SK-N-SH (cell line): ENCODE data around the gene MED22.

ENCODE experiments used
- EP300 ChIP-seq, 2 experiments: IDR thresholded peaks; 2 replicates each; pipeline versions ENCODE4 v1.4.0 to v1.6.1; 2012; ENCODE audit warnings: borderline replicate concordance in 1 of 2, low read depth in 1 of 2, low read length in 1 of 2
- SMC3 ChIP-seq: IDR thresholded peaks from 2 replicates; pipeline ENCODE4 v1.6.1; 2012; ENCODE audit warnings: low read depth, low read length, improper control_type of control experiment
- TF ChIP-seq, protein P1 (sequence below): IDR thresholded peaks from 2 replicates; pipeline ENCODE4 v1.4.0; 2012; ENCODE audit warnings: low read depth
- TF ChIP-seq, protein P2 (sequence below): IDR thresholded peaks from 2 replicates; pipeline ENCODE4 v1.4.0; 2012; ENCODE audit warnings: low read depth, borderline replicate concordance
- TF ChIP-seq, protein P3 (sequence below): IDR thresholded peaks from 2 replicates; pipeline ENCODE4 v1.6.1; 2012; ENCODE audit warnings: mild to moderate bottlenecking, low read depth, low read length, moderate library complexity

DNA sequence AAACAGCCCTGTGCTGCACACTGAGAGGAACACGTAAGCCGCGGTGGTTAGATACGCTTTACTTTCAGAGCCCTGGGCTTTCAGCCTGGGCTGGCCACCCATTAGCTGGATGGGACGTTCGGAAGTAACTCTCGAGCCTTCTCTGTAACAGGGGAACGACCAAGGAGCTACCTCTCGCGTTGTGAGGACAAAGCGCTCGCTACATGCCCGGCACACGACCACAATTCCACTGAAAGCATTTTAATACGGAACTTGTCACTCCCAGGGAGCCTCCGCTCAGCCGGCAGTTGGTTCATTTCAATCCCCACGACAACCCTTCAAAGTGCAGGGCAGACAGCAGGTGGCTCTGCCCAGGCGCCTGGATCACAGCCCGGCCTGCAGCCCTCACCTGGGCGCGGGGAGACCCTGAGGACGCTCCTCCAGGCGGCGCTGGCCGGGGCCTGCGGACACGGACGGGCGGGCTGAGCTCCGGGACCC lies 8.0 kb upstream of the MED22 start:
- TF ChIP-seq SMC3 (no peak), EP300 (IDR thresholded peaks at IDR 0.05; ENCODE audit: borderline replicate concordance in 1 of 2, low read depth in 1 of 2, low read length in 1 of 2) (no peak)
- TF ChIP-seq, protein P1, sequence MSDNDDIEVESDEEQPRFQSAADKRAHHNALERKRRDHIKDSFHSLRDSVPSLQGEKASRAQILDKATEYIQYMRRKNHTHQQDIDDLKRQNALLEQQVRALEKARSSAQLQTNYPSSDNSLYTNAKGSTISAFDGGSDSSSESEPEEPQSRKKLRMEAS = no peak
- TF ChIP-seq, protein P2, sequence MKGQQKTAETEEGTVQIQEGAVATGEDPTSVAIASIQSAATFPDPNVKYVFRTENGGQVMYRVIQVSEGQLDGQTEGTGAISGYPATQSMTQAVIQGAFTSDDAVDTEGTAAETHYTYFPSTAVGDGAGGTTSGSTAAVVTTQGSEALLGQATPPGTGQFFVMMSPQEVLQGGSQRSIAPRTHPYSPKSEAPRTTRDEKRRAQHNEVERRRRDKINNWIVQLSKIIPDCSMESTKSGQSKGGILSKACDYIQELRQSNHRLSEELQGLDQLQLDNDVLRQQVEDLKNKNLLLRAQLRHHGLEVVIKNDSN = no peak
- TF ChIP-seq, protein P3, sequence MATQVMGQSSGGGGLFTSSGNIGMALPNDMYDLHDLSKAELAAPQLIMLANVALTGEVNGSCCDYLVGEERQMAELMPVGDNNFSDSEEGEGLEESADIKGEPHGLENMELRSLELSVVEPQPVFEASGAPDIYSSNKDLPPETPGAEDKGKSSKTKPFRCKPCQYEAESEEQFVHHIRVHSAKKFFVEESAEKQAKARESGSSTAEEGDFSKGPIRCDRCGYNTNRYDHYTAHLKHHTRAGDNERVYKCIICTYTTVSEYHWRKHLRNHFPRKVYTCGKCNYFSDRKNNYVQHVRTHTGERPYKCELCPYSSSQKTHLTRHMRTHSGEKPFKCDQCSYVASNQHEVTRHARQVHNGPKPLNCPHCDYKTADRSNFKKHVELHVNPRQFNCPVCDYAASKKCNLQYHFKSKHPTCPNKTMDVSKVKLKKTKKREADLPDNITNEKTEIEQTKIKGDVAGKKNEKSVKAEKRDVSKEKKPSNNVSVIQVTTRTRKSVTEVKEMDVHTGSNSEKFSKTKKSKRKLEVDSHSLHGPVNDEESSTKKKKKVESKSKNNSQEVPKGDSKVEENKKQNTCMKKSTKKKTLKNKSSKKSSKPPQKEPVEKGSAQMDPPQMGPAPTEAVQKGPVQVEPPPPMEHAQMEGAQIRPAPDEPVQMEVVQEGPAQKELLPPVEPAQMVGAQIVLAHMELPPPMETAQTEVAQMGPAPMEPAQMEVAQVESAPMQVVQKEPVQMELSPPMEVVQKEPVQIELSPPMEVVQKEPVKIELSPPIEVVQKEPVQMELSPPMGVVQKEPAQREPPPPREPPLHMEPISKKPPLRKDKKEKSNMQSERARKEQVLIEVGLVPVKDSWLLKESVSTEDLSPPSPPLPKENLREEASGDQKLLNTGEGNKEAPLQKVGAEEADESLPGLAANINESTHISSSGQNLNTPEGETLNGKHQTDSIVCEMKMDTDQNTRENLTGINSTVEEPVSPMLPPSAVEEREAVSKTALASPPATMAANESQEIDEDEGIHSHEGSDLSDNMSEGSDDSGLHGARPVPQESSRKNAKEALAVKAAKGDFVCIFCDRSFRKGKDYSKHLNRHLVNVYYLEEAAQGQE = no peak
